Smooth muscle cell (in vitro differentiated cells): ENCODE results near the gene ASCL3. TPM values are rescaled to one million over a fixed set of nuclear protein-coding genes. Genes with fewer than 3 reads are reported as not detected.

Source experiments
- DNase-seq: peaks from one replicate; lab custom pipeline; 2025; ENCODE audit not compliant: unreplicated experiment; lab: John Stamatoyannopoulos, UW
- H2AFZ ChIP-seq: fragments of 200-600 bp; sonication (generic); 2 replicates; pipeline ENCODE4 v1.6.0; 2016; ENCODE audit warnings: antibody characterized with exemption, low read depth, mild to moderate bottlenecking
- H3F3A ChIP-seq: fragments of 200-600 bp; sonication (generic); 2 replicates; pipeline ENCODE4 v1.6.0; 2017; ENCODE audit warnings: antibody characterized with exemption, low read depth
- H3K27ac ChIP-seq: fragments of 200-600 bp; sonication (generic); 2 replicates; pipeline ENCODE4 v1.5.1; 2016; ENCODE audit warnings: low read depth, mild to moderate bottlenecking
- H3K27me3 ChIP-seq: fragments of 200-600 bp; sonication (generic); 2 replicates; pipeline ENCODE4 v1.6.1; 2016; ENCODE audit warnings: low read depth, mild to moderate bottlenecking
- H3K36me3 ChIP-seq: fragments of 200-600 bp; sonication (generic); 2 replicates; pipeline ENCODE4 v1.5.1; 2016; ENCODE audit warnings: low read depth
- H3K4me1 ChIP-seq: fragments of 200-600 bp; sonication (generic); 2 replicates; pipeline ENCODE4 v1.5.1; 2016; ENCODE audit warnings: low read depth
- H3K4me2 ChIP-seq: fragments of 200-600 bp; sonication (generic); 2 replicates; pipeline ENCODE4 v1.6.0; 2016; ENCODE audit warnings: mild to moderate bottlenecking
- H3K4me3 ChIP-seq: fragments of 200-600 bp; sonication (generic); 2 replicates; pipeline ENCODE4 v1.5.1; 2016; ENCODE audit warnings: mild to moderate bottlenecking
- H3K79me2 ChIP-seq: fragments of 200-600 bp; sonication (generic); 2 replicates; pipeline ENCODE4 v1.6.0; 2016; ENCODE audit warnings: low read depth, mild to moderate bottlenecking
- H3K9ac ChIP-seq: fragments of 200-600 bp; sonication (generic); 2 replicates; pipeline ENCODE4 v1.6.0; 2016; ENCODE audit warnings: low read depth
- H3K9me3 ChIP-seq: fragments of 200-600 bp; sonication (generic); replicated peaks from 2 replicates; pipeline ENCODE4 v1.5.1; 2016; ENCODE audit warnings: low read depth
- H4K20me1 ChIP-seq: fragments of 200-600 bp; sonication (generic); 2 replicates; pipeline ENCODE4 v1.6.0; 2016; ENCODE audit warnings: low read depth
- CTCF ChIP-seq: fragments of 200-600 bp; sonication (generic); IDR thresholded peaks from 2 replicates; pipeline ENCODE4 v1.5.1; 2017; ENCODE audit warnings: borderline replicate concordance, mild to moderate bottlenecking, antibody characterized with exemption; ENCODE audit not compliant: insufficient read depth, poor library complexity, severe bottlenecking
- WGBS: methylation state at CpG from one replicate; pipeline ENCODE4 v1.1.7; 2016; ENCODE audit warnings: low lambda C conversion rate; 5-methylcytosine and 5-hydroxymethylcytosine counted together
- polyA plus RNA-seq: library from polyadenylated mRNA; unstranded; fragments of >200 nt; fragmentation: Nextera tagmentation; extraction: Ambion mirVana; gene quantifications from 2 replicates; pipeline ENCODE4 v1.2.1, GENCODE V29; 2016
- total RNA-seq: library from RNA; depleted of rRNA; stranded (reverse); fragments of >200 nt; gene quantifications from 2 replicates; pipeline ENCODE4 v1.2.3, GENCODE V29; 2014

The ASCL3 gene
- total and polyA plus RNA-seq, 2 experiments from 2014 or later = not detected

- H3K9me3 ChIP-seq = no peaks in the 10 kb centered on the region
- H3K4me1 ChIP-seq = peaks cover 7% of the 10 kb centered on the region
- DNase-seq = no peak
- no peaks in the 10 kb centered on the region for H3K79me2 ChIP-seq
- peak overlapping the region; percentile 66 for H2AFZ ChIP-seq
- H3K27ac ChIP-seq = peak overlapping the region; percentile 95
- H4K20me1 ChIP-seq = no peaks in the 10 kb centered on the region
- no peaks in the 10 kb centered on the region for H3K36me3 ChIP-seq
- no peak for TF ChIP-seq CTCF
- peaks cover 17% of the 10 kb centered on the region for H3F3A ChIP-seq
- WGBS = 13% methylated on average over 14 of the region's 14 CpGs
- peak overlapping the region; percentile 82 for H3K4me2 ChIP-seq
- H3K27me3 ChIP-seq = no peaks in the 10 kb centered on the region
- peak overlapping the region; percentile 76 for H3K9ac ChIP-seq
- H3K4me3 ChIP-seq = peak overlapping the region; percentile 31
These were observed 7.9 kb downstream of the ASCL3 start for GRCh38 chr11:8934742-8935488.

GRCh38 chr11:8933931-8934330 lies 8.9 kb downstream of the ASCL3 start:
- Histone ChIP-seq H4K20me1 (no peaks in the 10 kb centered on the region), H3K4me1 (peaks cover 5% of the 10 kb centered on the region), H3K9me3 (no peaks in the 10 kb centered on the region), H3K4me3 (no peak overlapping the region), H3K79me2 (no peaks in the 10 kb centered on the region), H3K4me2 (peak overlapping the region; percentile 82), H2AFZ (no peak overlapping the region), H3K27ac (peak overlapping the region; percentile 95), H3K9ac (no peak overlapping the region), H3F3A (peaks cover 17% of the 10 kb centered on the region), H3K27me3 (no peaks in the 10 kb centered on the region), H3K36me3 (no peaks in the 10 kb centered on the region)
- 87% methylated on average over 6 of the region's 6 CpGs for WGBS
- no peak for DNase-seq
- TF ChIP-seq CTCF = no peak

GRCh38 chr11:8932564-8933180 lies 10.1 kb downstream of the ASCL3 start, which contains the start of gene C11orf16:
C11orf16 (minus strand) TSS chr11:8932947; CDS start chr11:8932308, 639 bp downstream.
- 84% methylated on average over 12 of the region's 12 CpGs for WGBS
- H3K4me1 ChIP-seq = peaks cover 4% of the 10 kb centered on the region
- H3K4me2 ChIP-seq = no peak within 1 kb of the TSS
- DNase-seq = no peak
- H3K9me3 ChIP-seq = no peaks in the 10 kb centered on the region
- no peak for TF ChIP-seq CTCF
- no peaks in the 10 kb centered on the region for H3K36me3 ChIP-seq
- H3K9ac ChIP-seq = no peak within 1 kb of the TSS
- H3K4me3 ChIP-seq = no peak within 1 kb of the TSS
- no peaks in the 10 kb centered on the region for H3K27me3 ChIP-seq
- H3K79me2 ChIP-seq = no peaks in the 10 kb centered on the region
- no peaks in the 10 kb centered on the region for H4K20me1 ChIP-seq
- H2AFZ ChIP-seq = no peak within 1 kb of the TSS
- no peak within 1 kb of the TSS for H3K27ac ChIP-seq
- peaks cover 17% of the 10 kb centered on the region for H3F3A ChIP-seq
